GM12878 (cell line): ENCODE data around the gene IDS. TPM values are rescaled to one million over a fixed set of nuclear protein-coding genes. Genes with fewer than 3 reads are reported as not detected.
A peak's percentile ranks its signal among the peaks of the same experiment; 100 is the strongest.

ENCODE experiments used
- ATAC-seq: fragments of 200-7000 bp; cut with Tn5 transposase; 3 replicates; pipeline ENCODE4 v1.9.1; 2020; ENCODE audit warnings: mild to moderate bottlenecking, moderate library complexity
- Bru-seq: library from RNA; stranded (reverse); fragments of 400-500 nt; gene quantifications from one replicate; lab custom pipeline; 2021; lab: Mats Ljungman, UMichigan
- BruChase-seq, 2 experiments: library from RNA; stranded (reverse); fragments of 400-500 nt; gene quantifications; one replicate each; lab custom pipeline; 2021; lab: Mats Ljungman, UMichigan
- BruUV-seq: library from RNA; stranded (reverse); fragments of 400-500 nt; replicated peaks from 2 replicates; lab custom pipeline; 2021; lab: Mats Ljungman, UMichigan
- CTCF ChIA-PET: fragments of 300-600 bp; sonication (Branson Sonifier 250); formaldehyde crosslinking; extraction: SDS; loops from one replicate; lab custom pipeline; 2021; ENCODE audit warnings: inconsistent platforms; lab: Yijun Ruan, JAX
- POLR2A ChIA-PET: fragments of 350-600 bp; formaldehyde crosslinking; extraction: SDS; loops from one replicate; lab custom pipeline; 2021; ENCODE audit warnings: inconsistent platforms; lab: Charles Lee
- RAD21 ChIA-PET: fragments of 300-600 bp; sonication (Branson Sonifier 250); formaldehyde crosslinking; loops from one replicate; lab custom pipeline; 2023; ENCODE audit warnings: antibody characterized with exemption; ENCODE audit not compliant: unreplicated experiment; lab: Charles Lee
- SMC1A ChIA-PET: fragments of 300-600 bp; sonication (Branson Sonifier 250); formaldehyde crosslinking; loops from one replicate; lab custom pipeline; 2023; ENCODE audit not compliant: unreplicated experiment, uncharacterized antibody; lab: Charles Lee
- DNase-seq: peaks from one replicate; pipeline ENCODE4 v3.0.0-alpha.2; 2011; ENCODE audit warnings: low read depth, low spot score
- FAIRE-seq: peaks from 3 replicates; lab custom pipeline; 2011; peaks lifted over from hg19 to GRCh38; lab: Jason Lieb, UNC
- H2AFZ ChIP-seq: 2 replicates; pipeline ENCODE4 v1.6.0; 2011; ENCODE audit warnings: low read depth, low read length, control low read depth; ENCODE audit not compliant: control insufficient read depth
- H3K27ac ChIP-seq: 2 replicates; pipeline ENCODE4 v1.5.1; 2011; ENCODE audit warnings: control low read depth; ENCODE audit not compliant: control insufficient read depth, insufficient read depth
- H3K27me3 ChIP-seq, 2 experiments: replicated peaks in 1 of 2; 2 replicates each; pipeline versions ENCODE4 v1.6.0 to v1.6.1; 2011; ENCODE audit warnings: low read length in 1 of 2; ENCODE audit not compliant: control insufficient read depth in 2 of 2, insufficient read depth in 2 of 2
- H3K36me3 ChIP-seq, 2 experiments: 2 replicates each; pipeline ENCODE4 v1.5.1; 2011; ENCODE audit warnings: low read length in 1 of 2; ENCODE audit not compliant: control insufficient read depth in 2 of 2, insufficient read depth in 2 of 2
- H3K4me1 ChIP-seq: 2 replicates; pipeline ENCODE4 v1.6.1; 2011; ENCODE audit warnings: mild to moderate bottlenecking, low read length, moderate library complexity, mixed read lengths; ENCODE audit not compliant: control insufficient read depth, insufficient read depth
- H3K4me2 ChIP-seq: 2 replicates; pipeline ENCODE4 v1.6.0; 2011; ENCODE audit warnings: control low read depth; ENCODE audit not compliant: control insufficient read depth, insufficient read depth
- H3K4me3 ChIP-seq: fragments of 200-600 bp; sonication (generic); 2 replicates; pipeline ENCODE4 v1.5.1; 2016
- H3K79me2 ChIP-seq: 2 replicates; pipeline ENCODE4 v1.6.0; 2011; ENCODE audit warnings: low read length; ENCODE audit not compliant: control insufficient read depth, insufficient read depth
- H3K9ac ChIP-seq: 2 replicates; pipeline ENCODE4 v1.8.0; 2011; ENCODE audit warnings: low read length, control low read depth, mixed read lengths; ENCODE audit not compliant: control insufficient read depth, insufficient read depth
- H3K9me3 ChIP-seq: replicated peaks from 3 replicates; pipeline ENCODE4 v1.5.1; 2011; ENCODE audit warnings: mild to moderate bottlenecking, low read length; ENCODE audit not compliant: control insufficient read depth, insufficient read depth
- H4K20me1 ChIP-seq: 2 replicates; pipeline ENCODE4 v1.6.0; 2011; ENCODE audit not compliant: control insufficient read depth, insufficient read depth
- CBX5 ChIP-seq: sonication (generic); IDR thresholded peaks from 2 replicates; pipeline ENCODE4 v1.6.1; 2016; ENCODE audit warnings: low read depth, moderate library complexity, mild to moderate bottlenecking, inconsistent platforms
- CHD4 ChIP-seq: fragments of 200-600 bp; sonication (generic); IDR thresholded peaks from 2 replicates; pipeline ENCODE4 v1.6.1; 2016; ENCODE audit warnings: mild to moderate bottlenecking
- ETV6 ChIP-seq, 2 experiments: fragments of 450-650 bp in 1 of 2; IDR thresholded peaks in 1 of 2; conservative IDR thresholded peaks in 1 of 2; 2 replicates each; pipeline ENCODE4 v1.6.1; 2014; ENCODE audit warnings: antibody characterized with exemption in 1 of 2, borderline replicate concordance in 1 of 2, low read depth in 1 of 2, mild to moderate bottlenecking in 1 of 2, moderate library complexity in 1 of 2
- FOXM1 ChIP-seq: IDR thresholded peaks from 2 replicates; pipeline ENCODE4 v1.6.1; 2012; ENCODE audit warnings: low read depth, mild to moderate bottlenecking, inconsistent platforms, low read length, moderate library complexity
- LARP7 ChIP-seq: fragments of 450-650 bp; IDR thresholded peaks from 2 replicates; pipeline ENCODE4 v1.6.1; 2017; ENCODE audit warnings: mild to moderate bottlenecking
- NFIC ChIP-seq: IDR thresholded peaks from 2 replicates; pipeline ENCODE4 v1.6.1; 2012; ENCODE audit warnings: low read depth, mild to moderate bottlenecking, inconsistent platforms, low read length, moderate library complexity
- NR2C1 ChIP-seq: fragments of 450-650 bp; IDR thresholded peaks from 2 replicates; pipeline ENCODE4 v1.6.1; 2017; ENCODE audit warnings: antibody characterized with exemption, mild to moderate bottlenecking, moderate library complexity
- RB1 ChIP-seq: fragments of 450-650 bp; formaldehyde crosslinking; IDR thresholded peaks from 2 replicates; pipeline ENCODE4 v1.6.1; 2017; ENCODE audit warnings: mild to moderate bottlenecking, borderline replicate concordance
- SP1 ChIP-seq: IDR thresholded peaks from one replicate; pipeline ENCODE4 v1.6.1; 2011; ENCODE audit warnings: low read depth, low read length
- SREBF2 ChIP-seq: IDR thresholded peaks from 2 replicates; pipeline ENCODE4 v1.6.1; 2012; ENCODE audit warnings: mild to moderate bottlenecking, low read length
- WGBS: methylation state at CpG from one replicate; pipeline ENCODE4 v1.1.6; 2016; ENCODE audit warnings: low lambda C conversion rate; ENCODE audit not compliant: insufficient replicate concordance, insufficient coverage; ENCODE audit errors: missing lambda C conversion rate; 5-methylcytosine and 5-hydroxymethylcytosine counted together
- in situ Hi-C: fragments of 300-500 bp; cut with MboI; formaldehyde crosslinking; loops from 9 replicates; pipeline ENCODE4 v1.14.3; 2018; ENCODE audit warnings: mixed read lengths
- intact Hi-C: fragments of 100-400 bp; cut with micrococcal nuclease; formaldehyde crosslinking; loops from one replicate; pipeline ENCODE4 v1.14.2; 2022; ENCODE audit not compliant: unreplicated experiment
- long read RNA-seq, 2 experiments: library from polyadenylated mRNA; unstranded; transcript quantifications; one replicate each; pipeline ENCODE4 v2.0.0, GENCODE V29; 2019 to 2020
- polyA minus RNA-seq, 3 experiments: library from RNA; depleted of rRNA, polyadenylated mRNA; stranded (reverse); fragments of >200 nt; gene quantifications; 2 replicates each; pipeline ENCODE4 v1.2.3, GENCODE V29; 2011
- polyA plus RNA-seq, 11 experiments: library from polyadenylated mRNA; depleted of rRNA in 4 of 11; unstranded in 6 of 11; stranded (reverse) in 5 of 11; fragments of >200 nt; fragmentation: Nextera tagmentation in 4 of 11; fragmentation: Illumina TruSeq in 1 of 11; extraction: Ambion mirVana in 4 of 11; extraction: Trizol in 1 of 11; gene quantifications; 1 replicate in 1 of 11; 2 replicates in 10 of 11; pipeline versions ENCODE4 v1.2.1 to v1.2.3, GENCODE V29; 2011 to 2016; ENCODE audit warnings: inconsistent platforms in 2 of 11, missing spikeins in 2 of 11, low read depth in 1 of 11
- total RNA-seq, 4 experiments: library from RNA; depleted of rRNA in 3 of 4; stranded (reverse); fragments of >200 nt in 3 of 4; fragmentation: Illumina TruSeq in 1 of 4; extraction: Trizol in 1 of 4; gene quantifications; 2 replicates each; pipeline versions ENCODE4 v1.2.1 to v1.2.3, GENCODE V29; 2013 to 2021
- TF ChIP-seq, protein P1 (sequence below): IDR thresholded peaks from 2 replicates; pipeline ENCODE4 v1.6.1; 2011; ENCODE audit warnings: low read depth, low read length, improper control_type of control experiment, borderline replicate concordance

IDS gene, protein sequence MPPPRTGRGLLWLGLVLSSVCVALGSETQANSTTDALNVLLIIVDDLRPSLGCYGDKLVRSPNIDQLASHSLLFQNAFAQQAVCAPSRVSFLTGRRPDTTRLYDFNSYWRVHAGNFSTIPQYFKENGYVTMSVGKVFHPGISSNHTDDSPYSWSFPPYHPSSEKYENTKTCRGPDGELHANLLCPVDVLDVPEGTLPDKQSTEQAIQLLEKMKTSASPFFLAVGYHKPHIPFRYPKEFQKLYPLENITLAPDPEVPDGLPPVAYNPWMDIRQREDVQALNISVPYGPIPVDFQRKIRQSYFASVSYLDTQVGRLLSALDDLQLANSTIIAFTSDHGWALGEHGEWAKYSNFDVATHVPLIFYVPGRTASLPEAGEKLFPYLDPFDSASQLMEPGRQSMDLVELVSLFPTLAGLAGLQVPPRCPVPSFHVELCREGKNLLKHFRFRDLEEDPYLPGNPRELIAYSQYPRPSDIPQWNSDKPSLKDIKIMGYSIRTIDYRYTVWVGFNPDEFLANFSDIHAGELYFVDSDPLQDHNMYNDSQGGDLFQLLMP
- total RNA-seq (2013; cell fraction: nucleolus; rRNA removed): 62.3 and 67.5 TPM in 2 replicates
- total RNA-seq (2014; rRNA removed) (48.2 and 51.2 TPM in 2 replicates), total RNA-seq (2014; rRNA removed; fragmentation: Illumina TruSeq; extraction: Trizol) (23.8 and 26.8 TPM in 2 replicates), total RNA-seq (2021) (51.3 and 52.2 TPM in 2 replicates), polyA plus RNA-seq (2011; rRNA removed) (59.3 and 79.1 TPM in 2 replicates), polyA plus RNA-seq (2014; fragmentation: Illumina TruSeq; extraction: Trizol) (53.1 and 63.4 TPM in 2 replicates), polyA plus RNA-seq (2014; fragmentation: Nextera tagmentation; extraction: Ambion mirVana) (1 to 10 TPM; 6.1 to 9.6 TPM), polyA plus RNA-seq (2014; rRNA removed) (47.2 and 52.4 TPM in 2 replicates), polyA plus RNA-seq (2016; fragmentation: Nextera tagmentation; extraction: Ambion mirVana) (10 to 100 TPM; 62.4 to 66.6 TPM), polyA minus RNA-seq (2011; rRNA and poly(A)+ RNA removed) (76.7 and 84.8 TPM in 2 replicates), Bru-seq, nascent RNA (percentile 94 among the genes with signal in this experiment), BruChase-seq, experiment 1, labeled RNA remaining after a 6-hour chase (percentile 100 among the genes with signal in this experiment), BruChase-seq, experiment 2, labeled RNA remaining after a 2-hour chase (percentile 99 among the genes with signal in this experiment)
- polyA plus RNA-seq (2011; ENCODE audit: low read depth): 29.8 TPM
- 80.0 and 90.9 TPM in 2 replicates for polyA plus RNA-seq (2011; cell fraction: cytosol; rRNA removed)
- 52.3 and 66.6 TPM in 2 replicates for polyA plus RNA-seq (2011; cell fraction: nucleus; rRNA removed)
- 41.1 and 45.9 TPM in 2 replicates for polyA plus RNA-seq (2012)
- polyA minus RNA-seq (2011; cell fraction: cytosol; rRNA and poly(A)+ RNA removed): 32.3 and 35.1 TPM in 2 replicates
- polyA minus RNA-seq (2011; cell fraction: nucleus; rRNA and poly(A)+ RNA removed): 29.0 and 36.7 TPM in 2 replicates
- long read RNA-seq, experiment 1, full-length matches to known transcripts: 20 of 27 reads
- long read RNA-seq, experiment 1, partial matches to known transcripts: 0 of 27 reads
- long read RNA-seq, experiment 1, other reads (novel, unspliced or antisense): 7 of 27 reads
- long read RNA-seq, experiment 2, full-length matches to known transcripts: 78 of 108 reads
- long read RNA-seq, experiment 2, partial matches to known transcripts: 10 of 108 reads
- long read RNA-seq, experiment 2, other reads (novel, unspliced or antisense): 20 of 108 reads

DNA sequence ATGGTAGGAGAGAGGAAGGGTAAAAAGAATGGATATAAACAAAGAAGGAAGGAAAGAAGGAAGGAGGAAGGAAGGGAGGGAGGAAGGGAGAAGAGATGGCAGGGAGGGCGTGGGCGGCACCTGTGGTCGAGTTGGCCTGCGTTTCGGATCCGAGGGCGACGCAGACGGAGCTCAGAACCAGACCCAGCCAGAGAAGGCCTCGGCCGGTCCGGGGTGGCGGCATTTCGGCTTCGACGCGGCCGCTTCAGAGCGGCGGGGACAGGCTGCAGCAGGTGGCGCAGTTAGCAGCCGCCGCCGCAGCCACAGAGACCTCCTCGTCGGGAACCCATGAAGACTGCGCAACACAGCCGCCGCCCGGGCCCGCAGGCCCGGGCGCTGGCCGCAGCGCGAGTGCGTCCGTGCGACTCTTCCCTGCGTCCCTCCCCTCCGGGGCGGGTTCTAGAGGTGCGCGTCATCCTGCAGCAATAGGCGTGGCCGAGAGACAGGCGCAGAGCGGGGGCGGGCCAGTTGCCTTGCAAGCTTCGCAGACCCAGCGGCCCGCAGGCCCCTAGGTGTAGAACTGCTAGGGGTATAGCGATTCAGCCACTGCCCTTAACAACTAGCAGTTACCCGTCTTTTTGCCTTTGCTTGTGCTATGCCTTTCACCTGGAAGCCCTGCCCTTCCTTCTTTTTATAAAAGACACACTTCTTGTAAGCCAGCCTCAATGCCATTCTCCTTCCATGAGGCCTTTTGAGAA lies at the start of gene IDS:
Gene IDS (minus strand): TSS at position 392 of the 737 bp plus-strand sequence. CDS start 169 bp downstream, at position 223.
- H3K4me1 ChIP-seq: peaks cover 21% of the 10 kb centered on the region
- CTCF ChIA-PET: interaction anchor here (0.8 to 2.3 kb wide), 4 partner anchors 9 to 433 kb away, joined by 3 to 16 read pairs (median 4); partner anchors contain the start of genes EOLA1 and EOLA2
- RAD21 ChIA-PET: interaction anchor here (0.9 to 1.8 kb wide), 2 partner anchors 27 to 35 kb away, joined by 3 to 13 read pairs; partner anchors contain the start of gene EOLA1
- intact Hi-C loops (loop anchor here (2.0 to 10.0 kb wide), 2 partner anchors 36 to 430 kb away; partner anchors contain the start of genes EOLA1 and EOLA2), in situ Hi-C loops (loop anchor here (25.0 kb wide), 1 partner anchor 1182 kb away; the partner anchor contains the start of gene MTMR1)
- ATAC-seq (peak; percentile 80), DNase-seq (peak; percentile 37), FAIRE-seq (no peak)
- H3K27ac ChIP-seq: peak within 1 kb of the TSS; percentile 67
- H3K4me2 ChIP-seq: peak within 1 kb of the TSS; percentile 69
- SMC1A ChIA-PET: interaction anchor here (0.7 to 1.7 kb wide), 2 partner anchors 23 to 34 kb away, joined by 3 to 4 read pairs; no protein-coding TSS in a partner anchor
- peak within 1 kb of the TSS; percentile 65 for H3K4me3 ChIP-seq
- peak within 1 kb of the TSS; percentile 65 for H3K9ac ChIP-seq
- peaks cover 9% of the 10 kb centered on the region for H3K79me2 ChIP-seq
- WGBS: 33% methylated on average over 31 of the region's 54 CpGs
- no TSS peak for BruUV-seq
- H4K20me1 ChIP-seq: no peaks in the 10 kb centered on the region; the same call in 1 of the 2 replicates
- H2AFZ ChIP-seq: peak within 1 kb of the TSS; percentile 52
- H3K36me3 ChIP-seq: no peaks in the 10 kb centered on the region
- no peaks in the 10 kb centered on the region; a peak in 2 of 4 replicates for H3K27me3 ChIP-seq
- no peaks in the 10 kb centered on the region for H3K9me3 ChIP-seq
- POLR2A ChIA-PET: interaction anchor here (0.9 to 1.9 kb wide), 6 partner anchors 11 to 435 kb away, joined by 3 to 12 read pairs (median 4); partner anchors contain the start of gene EOLA2
- no peak for TF ChIP-seq CHD4
- TF ChIP-seq FOXM1: no peak
- no peak for TF ChIP-seq SREBF2
- TF ChIP-seq SP1: peak; percentile 18
- no peak for TF ChIP-seq RB1
- TF ChIP-seq, protein P1, sequence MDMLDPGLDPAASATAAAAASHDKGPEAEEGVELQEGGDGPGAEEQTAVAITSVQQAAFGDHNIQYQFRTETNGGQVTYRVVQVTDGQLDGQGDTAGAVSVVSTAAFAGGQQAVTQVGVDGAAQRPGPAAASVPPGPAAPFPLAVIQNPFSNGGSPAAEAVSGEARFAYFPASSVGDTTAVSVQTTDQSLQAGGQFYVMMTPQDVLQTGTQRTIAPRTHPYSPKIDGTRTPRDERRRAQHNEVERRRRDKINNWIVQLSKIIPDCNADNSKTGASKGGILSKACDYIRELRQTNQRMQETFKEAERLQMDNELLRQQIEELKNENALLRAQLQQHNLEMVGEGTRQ: no peak
- TF ChIP-seq NR2C1: no peak
- no peak for TF ChIP-seq ETV6 (conservative IDR thresholded peaks at IDR 0.05 in 1 of 2, IDR thresholded peaks at IDR 0.05 in 1 of 2; ENCODE audit: borderline replicate concordance in 1 of 2, low read depth in 1 of 2)
- peak; percentile 63; the same call in 1 of the 2 replicates for TF ChIP-seq LARP7
- TF ChIP-seq NFIC: no peak
- no peak for TF ChIP-seq CBX5
